A549 (cell line): ENCODE data around the gene TNFAIP2. TPM values are rescaled to one million over a fixed set of nuclear protein-coding genes. Genes with fewer than 3 reads are reported as not detected.

Experiments
- BCL3 ChIP-seq: fragments of >200 bp; sonication (Bioruptor Twin); formaldehyde crosslinking; IDR thresholded peaks from 3 replicates; pipeline ENCODE4 v1.6.1; 2016
- BHLHE40 ChIP-seq: IDR thresholded peaks from 2 replicates; pipeline ENCODE4 v1.6.1; 2012; ENCODE audit warnings: low read depth, low read length, inconsistent platforms
- CEBPB ChIP-seq, 2 experiments: fragments of >200 bp in 1 of 2; sonication (Bioruptor Twin) in 1 of 2; formaldehyde crosslinking in 1 of 2; IDR thresholded peaks; 2 replicates each; pipeline ENCODE4 v1.6.1; 2012 to 2016
- ELK1 ChIP-seq: fragments of 150-350 bp; IDR thresholded peaks from 2 replicates; pipeline ENCODE4 v1.6.1; 2014; ENCODE audit warnings: low read depth, mild to moderate bottlenecking, low read length
- EP300 ChIP-seq, 2 experiments: fragments of >200 bp; sonication (Bioruptor Twin); formaldehyde crosslinking; IDR thresholded peaks; 2 replicates in 1 of 2; 3 replicates in 1 of 2; pipeline ENCODE4 v1.6.1; 2016 to 2017
- ESRRA ChIP-seq: fragments of 150-350 bp; IDR thresholded peaks from 2 replicates; pipeline ENCODE4 v1.6.1; 2014; ENCODE audit warnings: mild to moderate bottlenecking, low read length, borderline replicate concordance
- HDAC2 ChIP-seq: fragments of 200-600 bp; sonication (generic); IDR thresholded peaks from 2 replicates; pipeline ENCODE4 v1.6.1; 2016
- HMGXB4 ChIP-seq: fragments of 250-450 bp; sonication (Bioruptor Pico); IDR thresholded peaks from 2 replicates; pipeline ENCODE4 v1.5.0; 2021; ENCODE audit warnings: mild to moderate bottlenecking, moderate library complexity, borderline replicate concordance
- HOXA7 ChIP-seq: fragments of 250-450 bp; sonication (Bioruptor Pico); IDR thresholded peaks from 2 replicates; pipeline ENCODE4 v1.5.0; 2020; ENCODE audit warnings: mild to moderate bottlenecking, moderate library complexity
- HOXB13 ChIP-seq: fragments of 250-450 bp; sonication (Bioruptor Pico); IDR thresholded peaks from 2 replicates; pipeline ENCODE4 v1.5.0; 2020; ENCODE audit warnings: low read depth, mild to moderate bottlenecking, moderate library complexity
- KDM5A ChIP-seq: fragments of 200-600 bp; sonication (generic); IDR thresholded peaks from 2 replicates; pipeline ENCODE4 v1.6.1; 2016; ENCODE audit warnings: antibody characterized with exemption, mild to moderate bottlenecking
- MAZ ChIP-seq: fragments of 150-350 bp; IDR thresholded peaks from 2 replicates; pipeline ENCODE4 v1.6.1; 2014; ENCODE audit warnings: antibody characterized with exemption, low read depth, low read length, borderline replicate concordance
- POLR2A ChIP-seq: IDR thresholded peaks from 2 replicates; pipeline ENCODE4 v1.6.1; 2012; ENCODE audit warnings: mild to moderate bottlenecking, low read length
- RCOR1 ChIP-seq: fragments of 150-350 bp; IDR thresholded peaks from 2 replicates; pipeline ENCODE4 v1.6.1; 2014; ENCODE audit warnings: antibody characterized with exemption, low read length, low read depth
- REST ChIP-seq: fragments of 200-600 bp; sonication (generic); IDR thresholded peaks from 2 replicates; pipeline ENCODE4 v1.6.1; 2016; ENCODE audit warnings: antibody characterized with exemption, mild to moderate bottlenecking, moderate library complexity
- SMC3 ChIP-seq: fragments of >200 bp; sonication (Bioruptor Twin); formaldehyde crosslinking; IDR thresholded peaks from 3 replicates; pipeline ENCODE4 v1.6.1; 2018; ENCODE audit warnings: inconsistent platforms
- TFCP2L1 ChIP-seq: fragments of 250-450 bp; sonication (Bioruptor Pico); IDR thresholded peaks from 2 replicates; pipeline ENCODE4 v1.5.0; 2021; ENCODE audit warnings: mild to moderate bottlenecking
- TP53 ChIP-seq: fragments of 250-450 bp; sonication (Bioruptor Pico); IDR thresholded peaks from 2 replicates; pipeline ENCODE4 v1.5.0; 2021; ENCODE audit warnings: mild to moderate bottlenecking, moderate library complexity
- USF2 ChIP-seq: fragments of 450-650 bp; IDR thresholded peaks from 2 replicates; pipeline ENCODE4 v1.6.1; 2014; ENCODE audit warnings: antibody characterized with exemption
- ZC3H11A ChIP-seq: fragments of 450-650 bp; IDR thresholded peaks from 2 replicates; pipeline ENCODE4 v1.6.1; 2014; ENCODE audit warnings: antibody characterized with exemption, mild to moderate bottlenecking
- ZFP36 ChIP-seq: fragments of 450-650 bp; IDR thresholded peaks from 2 replicates; pipeline ENCODE4 v1.6.1; 2014; ENCODE audit warnings: borderline replicate concordance; ENCODE audit not compliant: partially characterized antibody
- polyA plus RNA-seq, 4 experiments: library from polyadenylated mRNA; depleted of rRNA in 3 of 4; stranded (reverse); fragments of >200 nt; fragmentation: RNase III in 1 of 4; extraction: RNeasy Plus Mini Kit Qiagen cat#74134 plus additional on column Dnase treatment in 1 of 4; gene quantifications; 2 replicates in 3 of 4; 3 replicates in 1 of 4; pipeline ENCODE4 v1.2.3, GENCODE V29; 2011 to 2017

TNFAIP2 gene
- polyA plus RNA-seq, 2 of the 4 experiments (the other 2 are of a cell fraction): 222 to 254 TPM

- TF ChIP-seq ZFP36: no peak
- no peak for TF ChIP-seq BCL3
- TF ChIP-seq HOXB13 (CRISPR knock-in tag): peak; percentile 84
- TF ChIP-seq HDAC2: no peak
- TF ChIP-seq ESRRA: no peak
- peak; percentile 78; the same call in 1 of the 2 replicates for TF ChIP-seq TP53 (CRISPR knock-in tag)
- TF ChIP-seq HMGXB4: no peak
- TF ChIP-seq RCOR1: no peak
- no peak for TF ChIP-seq HOXA7 (CRISPR knock-in tag)
- no peak for TF ChIP-seq POLR2A
- no peak for TF ChIP-seq TFCP2L1 (CRISPR knock-in tag)
- no peak for TF ChIP-seq BHLHE40
- no peak for TF ChIP-seq ELK1
- peak in 1 of 2 experiments; percentile 17; a peak in 1 of 4 replicates for TF ChIP-seq CEBPB (IDR thresholded peaks at IDR 0.05)
- no peak for TF ChIP-seq REST
- no peak for TF ChIP-seq SMC3
- TF ChIP-seq KDM5A: no peak
- TF ChIP-seq MAZ: no peak
- TF ChIP-seq EP300 (IDR thresholded peaks at IDR 0.05): peak; percentile 17 to 56; a peak in 2 of 5 replicates
- no peak for TF ChIP-seq USF2
- TF ChIP-seq ZC3H11A: no peak
Measured at GRCh38 chr14:103109535-103110441, 13.5 kb upstream of the TNFAIP2 start (continued).
